ENCODE measurements around the gene STOX1.
"Not testable (repeated sequence)": the region's sequence is repeated elsewhere in the genome, so short reads cannot be mapped to it uniquely, and the experiment has no call there.

STOX1 gene

DNA sequence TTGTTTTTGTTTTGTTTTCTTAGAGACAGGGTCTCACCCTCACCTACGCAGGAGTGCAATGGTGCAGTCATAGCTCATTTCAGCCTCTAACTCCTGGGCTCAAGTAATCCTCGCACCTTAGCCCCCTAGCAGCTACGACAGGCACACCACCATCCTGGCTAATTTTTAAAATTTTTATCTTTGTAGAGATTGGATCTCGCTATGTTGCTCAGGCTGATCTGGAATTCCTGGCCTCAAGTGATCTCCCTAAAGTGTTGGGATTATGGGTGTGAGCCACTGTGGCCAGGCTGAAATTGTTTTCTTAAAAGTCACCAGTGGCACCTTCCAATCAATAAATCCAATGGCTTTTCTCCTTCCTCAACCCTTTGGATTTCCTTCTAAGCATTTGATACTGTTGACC, 52.9 kb downstream of the STOX1 start:
- no peak for DNase-seq (ENCODE audit: low read depth)

DNA sequence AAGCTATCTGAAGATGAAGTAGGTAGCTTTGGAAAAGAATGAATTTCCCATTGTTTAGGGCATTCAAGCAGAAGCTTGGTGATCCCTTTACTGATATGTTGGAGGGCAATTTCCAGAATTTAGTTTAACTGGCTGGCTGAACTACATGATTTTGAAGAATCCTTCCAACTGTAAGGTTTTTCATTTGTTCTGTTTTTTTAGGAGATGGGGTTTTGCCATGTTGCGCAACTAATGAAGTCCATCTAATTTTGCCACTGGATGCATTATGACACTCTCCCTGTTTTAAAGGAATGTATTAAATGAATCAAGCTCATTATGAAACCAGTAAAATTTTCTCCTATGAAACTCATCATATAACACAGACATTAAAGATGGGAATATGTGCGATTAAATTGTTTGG, 67.7 kb downstream of the STOX1 start:
- no peak for DNase-seq (ENCODE audit: low read depth)

DNA sequence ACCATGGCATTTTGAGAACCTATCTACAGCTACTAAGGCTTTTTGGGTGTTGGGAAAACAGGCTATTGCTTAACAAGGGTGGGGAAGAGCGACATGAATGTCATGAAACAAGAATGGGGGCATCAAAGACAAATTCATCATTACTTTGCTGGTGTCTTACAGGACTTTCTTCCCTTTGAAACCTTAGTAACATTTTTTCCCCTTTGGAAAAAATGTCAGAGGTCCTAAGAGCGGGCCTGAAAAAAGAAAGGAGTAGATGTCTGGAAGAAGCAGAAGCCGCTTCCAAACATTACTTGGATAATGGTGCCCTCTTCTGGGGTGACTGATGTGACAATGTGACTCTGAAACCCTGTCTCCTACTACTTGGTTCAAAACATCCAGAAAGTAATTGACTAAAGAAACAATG, 70.0 kb downstream of the STOX1 start:
- DNase-seq (ENCODE audit: low read depth), result peak; percentile 81

DNA sequence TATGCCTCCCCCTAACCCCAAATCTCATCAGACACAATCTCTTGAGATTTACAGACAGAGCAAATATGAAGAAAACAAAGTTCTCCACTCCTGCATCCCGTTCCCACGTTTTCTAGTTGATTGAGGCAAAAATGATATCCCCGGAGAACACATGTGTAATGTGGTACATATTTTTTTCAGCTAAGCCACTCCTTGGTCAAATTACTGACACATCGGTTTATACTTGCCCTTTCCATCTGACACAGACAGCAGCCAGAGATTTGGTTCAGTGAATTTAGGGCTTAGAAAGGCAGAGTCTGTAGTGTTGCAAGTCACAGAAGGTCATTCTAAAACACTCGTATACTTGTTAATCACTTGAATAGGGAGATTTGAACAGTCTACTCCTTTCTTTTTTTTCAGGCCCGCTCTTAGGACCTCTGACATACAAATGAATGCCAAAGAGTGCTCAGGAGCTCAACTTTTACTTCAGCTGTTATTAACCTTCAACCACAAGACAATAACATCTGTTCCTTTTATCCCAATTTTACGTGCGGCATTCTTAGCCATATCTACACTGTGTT, 71.9 kb downstream of the STOX1 start:
- DNase-seq (ENCODE audit: low read depth), result no peak

DNA sequence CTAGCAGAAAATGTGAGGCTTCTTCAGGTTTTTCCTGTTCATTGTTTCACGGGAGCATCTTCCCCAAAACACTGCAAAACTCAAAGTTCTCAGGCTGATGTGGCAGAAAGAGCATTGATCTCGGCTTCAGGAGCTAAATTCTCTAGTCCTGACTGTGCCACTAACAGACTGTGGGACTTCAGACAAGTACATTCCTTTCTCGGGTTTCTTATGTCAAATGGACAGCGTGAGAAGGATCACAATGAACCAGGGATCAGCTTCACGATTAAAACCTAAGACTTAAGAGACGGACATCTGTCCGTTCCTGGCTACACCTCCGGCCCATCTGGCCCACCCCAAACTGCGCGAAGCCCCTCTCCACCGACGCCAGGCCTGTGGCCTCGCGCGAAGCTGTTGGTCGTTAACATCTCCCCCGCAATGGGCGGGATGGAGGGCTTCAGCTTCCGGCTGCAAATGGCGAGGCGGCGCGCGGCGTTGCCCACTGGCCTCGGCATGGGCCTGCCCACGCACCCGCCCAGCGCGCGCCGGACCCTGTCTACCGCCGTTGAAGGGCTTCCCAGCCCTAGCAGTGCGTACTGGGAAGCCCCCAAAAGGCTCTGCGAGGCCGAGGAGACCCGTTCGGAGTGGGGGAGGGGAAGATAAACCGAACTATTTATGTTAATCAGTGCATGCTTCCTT, 73.2 kb downstream of the STOX1 start:
- peak; percentile 84 for DNase-seq (ENCODE audit: low read depth)

DNA sequence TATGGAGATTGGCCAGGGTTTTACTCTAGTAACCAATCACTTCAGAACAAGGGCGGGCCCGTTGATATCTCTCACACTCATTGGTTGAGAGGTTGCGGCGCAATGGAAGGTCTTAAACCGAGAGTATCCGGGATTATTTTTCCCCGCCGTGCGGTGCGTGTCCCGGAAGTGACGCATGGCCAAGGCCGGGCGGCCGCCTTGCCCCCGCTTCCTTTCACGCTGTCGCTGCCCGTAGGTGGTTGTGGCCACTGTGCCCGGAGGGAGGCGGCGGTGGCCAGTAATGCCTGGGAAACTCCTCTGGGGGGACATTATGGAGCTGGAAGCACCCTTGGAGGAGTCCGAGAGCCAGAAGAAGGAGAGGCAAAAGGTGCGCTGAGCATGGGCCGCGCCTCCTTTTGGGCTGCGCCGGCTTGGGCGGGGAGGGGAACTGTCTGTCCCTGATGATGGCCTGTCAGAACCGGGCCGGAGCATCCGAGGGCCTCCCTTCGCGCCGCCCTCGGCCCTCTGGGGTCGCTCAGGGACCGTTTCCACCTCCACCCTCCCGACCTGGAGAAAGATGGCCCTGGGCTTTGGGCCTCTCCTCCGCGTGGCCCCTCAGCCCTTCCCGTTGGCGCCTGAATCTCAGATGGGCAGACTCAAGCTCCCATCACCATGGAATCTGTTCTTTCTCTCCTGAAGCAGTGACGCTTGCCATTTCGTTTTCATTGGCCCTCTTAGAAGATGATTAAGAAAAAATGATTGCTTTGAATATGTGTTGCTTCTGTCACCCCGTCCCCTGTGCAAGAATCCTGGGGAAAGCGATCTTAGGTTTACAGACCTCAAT, 74.0 kb downstream of the STOX1 start, which contains the start of gene DDX50:
TSS of gene DDX50 (plus strand) at position 211 of the 823 bp plus-strand sequence. CDS start at position 281, 70 bp downstream.
- DNase-seq (ENCODE audit: low read depth), result peak; percentile 99

DNA sequence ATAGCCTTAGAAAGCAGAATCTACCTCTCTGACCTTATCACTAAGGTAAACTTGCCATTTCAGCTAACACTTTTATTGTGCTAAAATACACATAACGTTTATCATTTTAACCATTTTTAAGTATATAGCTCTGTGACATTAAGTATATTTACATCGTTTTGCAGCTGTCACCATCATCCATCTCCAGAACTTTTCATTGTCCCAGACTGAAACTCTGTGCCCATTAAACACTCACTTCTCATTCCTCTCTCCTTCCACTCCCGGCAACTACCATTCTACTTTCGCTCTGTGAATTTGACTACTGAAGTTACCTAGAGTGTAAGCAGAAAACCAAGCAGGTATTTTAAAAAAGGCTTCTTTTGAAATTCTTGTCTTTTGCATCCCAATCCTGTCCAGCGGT, 75.1 kb downstream of the STOX1 start:
- DNase-seq (ENCODE audit: low read depth), result no peak

DNA sequence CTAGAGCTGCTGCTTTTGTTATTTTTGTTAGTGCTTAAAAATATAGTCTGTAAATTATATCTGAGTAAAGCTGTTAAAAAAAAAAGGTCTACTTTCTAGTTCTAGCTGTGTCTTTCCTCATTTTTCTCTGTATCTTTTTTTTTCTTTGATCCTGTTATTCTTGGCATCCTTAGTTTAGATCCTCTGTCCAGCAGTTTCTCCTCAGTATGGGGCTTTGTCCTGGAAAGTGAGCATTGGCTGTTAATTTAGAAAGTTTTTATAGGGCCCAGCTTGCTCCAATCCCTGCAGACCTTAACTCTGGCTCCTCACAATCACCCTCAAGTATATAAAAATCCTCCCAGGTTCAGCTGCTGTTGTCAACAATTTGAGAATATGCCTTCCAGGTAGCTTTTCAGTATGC, 97.3 kb downstream of the STOX1 start:
- DNase-seq (ENCODE audit: low read depth), result peak; percentile 15

DNA sequence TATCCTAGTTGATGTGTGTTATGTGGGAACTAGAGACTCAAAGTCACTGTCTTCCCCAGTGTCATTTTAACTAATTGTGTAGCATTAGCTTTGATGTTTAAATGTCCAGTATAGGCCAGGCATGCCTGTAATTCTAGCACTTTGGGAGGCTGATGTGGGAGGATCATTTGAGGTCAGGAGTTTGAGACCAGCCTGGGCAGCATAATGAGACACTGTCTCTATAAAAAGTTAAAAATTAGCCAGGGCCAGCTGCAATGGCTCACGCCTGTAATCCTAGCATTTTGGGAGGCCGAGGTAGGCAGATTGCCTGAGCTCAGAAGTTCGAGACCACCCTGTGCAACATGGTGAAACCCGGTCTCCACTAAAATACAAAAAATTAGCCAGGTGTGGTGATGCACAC, 98.2 kb downstream of the STOX1 start:
- no peak for DNase-seq (ENCODE audit: low read depth)

DNA sequence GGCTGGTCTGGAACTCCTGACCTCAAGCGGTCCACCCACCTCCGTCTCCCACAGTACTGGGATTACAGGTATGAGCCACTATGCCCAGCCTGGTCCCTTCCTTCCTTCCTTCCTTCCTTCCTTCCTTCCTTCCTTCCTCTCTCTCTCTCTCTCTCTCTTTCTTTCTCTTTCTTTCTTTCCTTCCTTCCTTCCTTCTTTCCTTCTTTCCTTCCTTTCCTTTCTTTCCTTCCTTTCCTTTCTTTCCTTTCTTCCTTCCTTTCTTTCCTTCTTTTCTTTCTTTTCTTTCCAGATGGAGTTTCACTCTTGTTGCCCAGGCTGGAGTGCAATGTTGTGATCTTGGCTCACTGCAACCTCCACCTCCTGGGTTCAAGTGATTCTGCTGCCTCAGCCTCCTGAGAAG, 101.8 kb downstream of the STOX1 start:
- DNase-seq (ENCODE audit: low read depth), result not testable (repeated sequence)

DNA sequence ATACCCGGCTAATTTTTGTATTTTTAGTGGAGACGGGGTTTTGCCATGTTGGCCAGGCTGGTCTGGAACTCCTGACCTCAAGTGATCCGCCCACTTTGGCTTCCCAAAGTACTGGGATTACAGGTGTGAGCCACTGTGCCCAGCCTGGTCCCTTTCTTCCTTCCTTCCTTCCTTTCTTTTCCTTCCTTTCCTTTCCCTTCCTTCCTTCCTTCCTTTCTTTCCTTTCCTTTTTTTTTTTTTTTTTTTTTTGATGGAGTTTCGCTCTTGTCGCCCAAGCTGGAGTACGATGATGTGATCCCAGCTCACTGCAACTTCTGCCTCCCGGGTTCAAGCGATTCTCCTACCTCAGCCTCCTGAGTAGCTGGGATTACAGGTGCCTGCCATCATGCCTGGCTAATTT, 102.6 kb downstream of the STOX1 start:
- DNase-seq (ENCODE audit: low read depth), result not testable (repeated sequence)

DNA sequence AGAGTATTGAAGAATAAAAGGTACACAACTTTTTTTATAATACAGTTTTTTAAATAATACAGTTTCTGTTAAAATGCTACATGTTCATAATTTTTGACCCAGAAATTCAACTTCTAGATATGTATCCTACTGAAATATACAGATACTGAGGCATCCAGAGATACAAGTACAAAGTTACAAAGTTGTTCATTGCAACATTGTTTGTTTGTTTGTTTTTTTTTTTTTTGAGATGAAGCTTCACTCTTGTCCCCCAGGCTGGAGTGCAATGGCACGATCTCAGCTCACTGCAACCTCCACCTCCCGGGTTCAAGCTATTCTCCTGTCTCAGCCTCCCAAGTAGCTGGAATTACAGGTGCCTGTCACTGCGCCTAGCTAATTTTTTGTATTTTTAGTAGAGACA, 105.5 kb downstream of the STOX1 start:
- DNase-seq (ENCODE audit: low read depth), result not testable (repeated sequence)

DNA sequence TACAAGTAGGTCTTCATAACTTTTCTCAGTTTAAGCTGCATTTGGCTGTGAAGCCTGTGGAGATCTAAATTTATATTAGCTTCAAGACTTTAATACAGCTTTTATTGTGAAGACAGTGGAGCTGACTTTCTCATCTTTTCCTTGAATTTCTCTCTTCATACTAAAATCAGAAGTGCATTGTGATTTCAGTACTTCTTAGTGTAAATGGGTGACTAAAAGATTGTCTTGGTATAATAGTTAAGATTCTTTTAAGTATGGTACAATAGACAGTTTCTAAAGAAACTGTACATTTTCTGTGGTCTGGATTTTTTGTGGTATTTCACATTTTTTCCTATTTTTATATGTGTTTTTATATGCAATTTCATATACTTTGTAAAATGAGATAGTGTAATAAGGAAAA, 107.7 kb downstream of the STOX1 start:
- no peak for DNase-seq (ENCODE audit: low read depth)

DNA sequence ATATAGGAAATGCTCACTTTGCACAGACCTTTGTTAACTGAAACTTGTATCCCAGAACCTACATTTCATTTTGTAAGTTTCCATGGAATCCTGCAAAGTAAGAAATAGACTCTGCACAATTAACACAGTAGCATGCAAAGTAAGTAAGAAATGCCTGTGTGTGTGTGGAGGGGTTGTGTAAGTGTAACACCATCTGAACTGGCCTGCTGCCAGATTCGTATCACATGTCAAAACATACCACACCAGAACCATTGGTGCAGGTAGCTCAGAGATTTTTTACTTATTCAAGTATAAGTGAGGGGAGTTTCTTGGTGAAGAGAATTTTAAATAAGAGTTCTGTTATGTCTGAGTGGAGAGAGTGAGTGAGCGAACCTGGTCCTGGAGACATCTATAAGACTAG, 110.8 kb downstream of the STOX1 start:
- no peak for DNase-seq (ENCODE audit: low read depth)

DNA sequence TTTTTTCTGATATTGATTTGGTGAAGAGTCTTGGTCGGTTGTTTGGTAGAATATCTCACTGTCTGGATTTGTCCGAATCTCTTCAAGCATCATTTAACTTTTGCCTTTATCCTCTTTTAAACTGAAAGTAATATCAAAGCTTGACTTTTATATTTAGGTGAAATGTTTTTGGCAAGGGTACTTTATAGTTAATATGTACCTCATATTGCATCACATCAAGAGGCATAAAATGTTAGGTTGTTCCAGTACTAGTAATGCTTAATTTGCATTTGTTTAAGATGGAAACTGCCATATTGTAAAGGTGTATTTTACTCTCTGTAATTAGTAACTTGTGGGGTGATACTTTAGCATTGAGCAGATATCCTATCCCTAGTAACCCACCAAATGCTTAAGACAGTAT, 111.6 kb downstream of the STOX1 start:
- no peak for DNase-seq (ENCODE audit: low read depth)

DNA sequence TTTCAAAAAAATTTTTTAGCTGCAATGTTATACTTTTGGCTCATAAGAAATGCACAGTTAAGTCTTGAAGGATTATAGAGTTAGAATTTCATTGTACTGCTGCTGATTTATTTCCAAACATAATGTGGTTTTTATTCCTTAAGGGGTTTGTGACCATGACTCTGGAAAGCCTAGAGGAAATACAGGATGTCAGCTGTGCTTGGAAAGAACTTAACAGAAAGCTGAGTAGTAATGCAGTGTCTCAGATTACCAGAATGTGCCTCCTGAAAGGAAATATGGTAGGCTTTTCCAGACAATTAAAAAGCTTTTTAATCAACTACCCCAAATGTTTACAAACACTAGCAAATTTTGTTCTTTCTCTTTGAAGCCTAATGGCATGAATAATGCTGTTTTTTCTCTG, 113.6 kb downstream of the STOX1 start:
- DNase-seq (ENCODE audit: low read depth), result not testable (repeated sequence)

All from EH (cell line).